Measurements from ENCODE around the gene HIVEP3. TPM values are rescaled to one million over a fixed set of nuclear protein-coding genes. Genes with fewer than 3 reads are reported as not detected.
A peak's percentile ranks its signal among the peaks of the same experiment; 100 is the strongest.

Gene HIVEP3
- total and polyA plus RNA-seq, 4 donors, result 7.0 to 14.7 (median 8.8) TPM

GRCh38 chr1:41515131-41515678 is 403.5 kb downstream of the HIVEP3 start:
- no peak for ATAC-seq (ENCODE audit: insufficient read depth, low FRiP score)
- peaks cover 0 to 9% (median 1%) of the 10 kb centered on the region in 4 donors for H3K36me3 ChIP-seq (ENCODE audit: control insufficient read depth in 4 of 4, insufficient read depth in 4 of 4, low read length in 4 of 4)

DNA sequence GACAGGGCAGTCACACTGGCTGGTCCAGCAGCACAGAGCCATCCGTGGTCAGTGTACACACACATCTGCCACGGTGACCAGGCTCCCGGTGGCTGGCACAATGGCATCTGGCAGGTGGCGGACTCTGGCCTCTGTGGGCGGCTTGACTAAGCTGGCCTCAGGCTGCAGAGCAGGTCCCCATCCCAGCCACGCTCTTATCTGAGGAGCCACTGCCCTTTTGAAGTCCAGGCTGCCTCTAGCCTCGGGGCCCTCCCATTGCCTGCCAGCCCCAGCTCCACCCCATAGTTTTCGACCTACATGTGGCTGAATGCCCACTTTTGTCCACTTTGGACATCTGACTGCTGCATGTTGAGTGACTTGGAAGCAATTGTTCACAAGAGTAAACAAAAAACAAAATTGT is 404.3 kb downstream of the HIVEP3 start:
- Histone ChIP-seq H3K36me3 (ENCODE audit: control insufficient read depth in 4 of 4, insufficient read depth in 4 of 4, low read length in 4 of 4) (peaks cover 0 to 9% (median 1%) of the 10 kb centered on the region in 4 donors), H3K9ac (ENCODE audit: insufficient read depth in 1 of 2, low read length in 2 of 2) (no peak overlapping the region), H3K4me1 (ENCODE audit: control insufficient read depth in 5 of 5, insufficient read depth in 5 of 5, low read length in 5 of 5) (peaks cover 0 to 28% (median 6%) of the 10 kb centered on the region in 5 donors), H3K9me3 (ENCODE audit: control insufficient read depth in 4 of 4, insufficient read depth in 3 of 4, low read length in 3 of 4) (no peaks in the 10 kb centered on the region), H3K27me3 (ENCODE audit: control insufficient read depth in 3 of 3, insufficient read depth in 3 of 3, low read length in 2 of 3) (no peaks in the 10 kb centered on the region), H3K4me3 (no peak overlapping the region), H3K27ac (ENCODE audit: low read depth in 1 of 2, low read length in 1 of 2) (peak overlapping the region in 1 of 2 donors; percentile 35)
- ATAC-seq (ENCODE audit: insufficient read depth, low FRiP score) (no peak), DNase-seq (no peak)
- TF ChIP-seq, protein P1, sequence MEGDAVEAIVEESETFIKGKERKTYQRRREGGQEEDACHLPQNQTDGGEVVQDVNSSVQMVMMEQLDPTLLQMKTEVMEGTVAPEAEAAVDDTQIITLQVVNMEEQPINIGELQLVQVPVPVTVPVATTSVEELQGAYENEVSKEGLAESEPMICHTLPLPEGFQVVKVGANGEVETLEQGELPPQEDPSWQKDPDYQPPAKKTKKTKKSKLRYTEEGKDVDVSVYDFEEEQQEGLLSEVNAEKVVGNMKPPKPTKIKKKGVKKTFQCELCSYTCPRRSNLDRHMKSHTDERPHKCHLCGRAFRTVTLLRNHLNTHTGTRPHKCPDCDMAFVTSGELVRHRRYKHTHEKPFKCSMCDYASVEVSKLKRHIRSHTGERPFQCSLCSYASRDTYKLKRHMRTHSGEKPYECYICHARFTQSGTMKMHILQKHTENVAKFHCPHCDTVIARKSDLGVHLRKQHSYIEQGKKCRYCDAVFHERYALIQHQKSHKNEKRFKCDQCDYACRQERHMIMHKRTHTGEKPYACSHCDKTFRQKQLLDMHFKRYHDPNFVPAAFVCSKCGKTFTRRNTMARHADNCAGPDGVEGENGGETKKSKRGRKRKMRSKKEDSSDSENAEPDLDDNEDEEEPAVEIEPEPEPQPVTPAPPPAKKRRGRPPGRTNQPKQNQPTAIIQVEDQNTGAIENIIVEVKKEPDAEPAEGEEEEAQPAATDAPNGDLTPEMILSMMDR (IDR thresholded peaks at IDR 0.05; ENCODE audit: control extremely low read depth, extremely low read depth), result no peak
- 73 to 91% methylated on average over 8 of the region's 8 CpGs for WGBS, 2 donors

More at GRCh38 chr1:41515131-41515678, 403.5 kb downstream of the HIVEP3 start:
- H3K9me3 ChIP-seq (ENCODE audit: control insufficient read depth in 4 of 4, insufficient read depth in 3 of 4, low read length in 3 of 4), result no peaks in the 10 kb centered on the region
- H3K27me3 ChIP-seq (ENCODE audit: control insufficient read depth in 3 of 3, insufficient read depth in 3 of 3, low read length in 2 of 3), result no peaks in the 10 kb centered on the region
- H3K9ac ChIP-seq (ENCODE audit: insufficient read depth in 1 of 2, low read length in 2 of 2), result no peak overlapping the region
- peaks cover 0 to 28% (median 6%) of the 10 kb centered on the region in 5 donors for H3K4me1 ChIP-seq (ENCODE audit: control insufficient read depth in 5 of 5, insufficient read depth in 5 of 5, low read length in 5 of 5)
- no peak overlapping the region for H3K4me3 ChIP-seq
- H3K27ac ChIP-seq (ENCODE audit: low read depth in 1 of 2, low read length in 1 of 2), result peak overlapping the region in 1 of 2 donors; percentile 61
- 68 to 82% methylated on average over 5 of the region's 5 CpGs for WGBS, 2 donors
- TF ChIP-seq, protein P1 (IDR thresholded peaks at IDR 0.05; ENCODE audit: control extremely low read depth, extremely low read depth), result no peak
- DNase-seq, result no peak

GRCh38 chr1:41513383-41513735 is 405.4 kb downstream of the HIVEP3 start:
- 88 to 91% methylated on average over 17 of the region's 17 CpGs for WGBS, 2 donors
- H3K27ac ChIP-seq (ENCODE audit: low read depth in 1 of 2, low read length in 1 of 2), result no peak overlapping the region

More at GRCh38 chr1:41513383-41513735, 405.4 kb downstream of the HIVEP3 start:
- Histone ChIP-seq H3K4me1 (ENCODE audit: control insufficient read depth in 5 of 5, insufficient read depth in 5 of 5, low read length in 5 of 5) (peaks cover 0 to 28% (median 6%) of the 10 kb centered on the region in 5 donors), H3K36me3 (ENCODE audit: control insufficient read depth in 4 of 4, insufficient read depth in 4 of 4, low read length in 4 of 4) (peaks cover 0 to 9% (median 1%) of the 10 kb centered on the region in 4 donors), H3K9me3 (ENCODE audit: control insufficient read depth in 4 of 4, insufficient read depth in 3 of 4, low read length in 3 of 4) (no peaks in the 10 kb centered on the region), H3K9ac (ENCODE audit: insufficient read depth in 1 of 2, low read length in 2 of 2) (no peak overlapping the region), H3K27me3 (ENCODE audit: control insufficient read depth in 3 of 3, insufficient read depth in 3 of 3, low read length in 2 of 3) (no peaks in the 10 kb centered on the region), H3K4me3 (no peak overlapping the region)
- ATAC-seq (ENCODE audit: insufficient read depth, low FRiP score) (no peak), DNase-seq (peak; percentile 78 to 82 (median 81))
- TF ChIP-seq, protein P1 (IDR thresholded peaks at IDR 0.05; ENCODE audit: control extremely low read depth, extremely low read depth), result no peak
